Epithelial cell of esophagus (primary cell): ENCODE measurements around the gene FILIP1.

Experiments used
- DNase-seq: peaks from one replicate; pipeline ENCODE4 v3.0.0; 2010; ENCODE audit warnings: low read depth
- H3K4me3 ChIP-seq: 2 replicates; pipeline ENCODE4 v1.5.1; 2011; ENCODE audit warnings: mild to moderate bottlenecking, low read length, control low read depth
- CTCF ChIP-seq: IDR thresholded peaks from 2 replicates; pipeline ENCODE4 v1.5.1; 2011; ENCODE audit warnings: low read depth, mild to moderate bottlenecking, low read length, control low read depth, inconsistent platforms; ENCODE audit not compliant: insufficient read depth; ENCODE audit errors: missing control alignments

Gene FILIP1

GRCh38 chr6:75504465-75505222, 11.0 kb upstream of the FILIP1 start:
- H3K4me3 ChIP-seq, result no peak overlapping the region
- DNase-seq, result peak; percentile 19
- TF ChIP-seq CTCF, result peak; percentile 37

- no peak overlapping the region for H3K4me3 ChIP-seq
- no peak for TF ChIP-seq CTCF
- peak; percentile 9 for DNase-seq
These were observed 9.7 kb upstream of the FILIP1 start for GRCh38 chr6:75503291-75503690.

- DNase-seq, result no peak
- TF ChIP-seq CTCF, result no peak
- H3K4me3 ChIP-seq, result no peak overlapping the region
These were observed 9.3 kb upstream of the FILIP1 start for GRCh38 chr6:75502884-75503283.

- no peak for TF ChIP-seq CTCF
- DNase-seq, result no peak
- no peak overlapping the region for H3K4me3 ChIP-seq
These were observed 8.2 kb upstream of the FILIP1 start for GRCh38 chr6:75501756-75502155.

GRCh38 chr6:75499640-75500039, 6.0 kb upstream of the FILIP1 start:
- TF ChIP-seq CTCF, result no peak
- no peak for DNase-seq
- H3K4me3 ChIP-seq, result no peak overlapping the region

GRCh38 chr6:75498862-75499261, 5.3 kb upstream of the FILIP1 start:
- no peak for DNase-seq
- TF ChIP-seq CTCF, result no peak
- no peak overlapping the region for H3K4me3 ChIP-seq

- no peak for DNase-seq
- no peak overlapping the region for H3K4me3 ChIP-seq
These were observed 4.4 kb upstream of the FILIP1 start for GRCh38 chr6:75497994-75498393.

More at GRCh38 chr6:75497994-75498393, 4.4 kb upstream of the FILIP1 start:
- TF ChIP-seq CTCF, result no peak
